ENCODE measurements around the gene BATF.

DNA sequence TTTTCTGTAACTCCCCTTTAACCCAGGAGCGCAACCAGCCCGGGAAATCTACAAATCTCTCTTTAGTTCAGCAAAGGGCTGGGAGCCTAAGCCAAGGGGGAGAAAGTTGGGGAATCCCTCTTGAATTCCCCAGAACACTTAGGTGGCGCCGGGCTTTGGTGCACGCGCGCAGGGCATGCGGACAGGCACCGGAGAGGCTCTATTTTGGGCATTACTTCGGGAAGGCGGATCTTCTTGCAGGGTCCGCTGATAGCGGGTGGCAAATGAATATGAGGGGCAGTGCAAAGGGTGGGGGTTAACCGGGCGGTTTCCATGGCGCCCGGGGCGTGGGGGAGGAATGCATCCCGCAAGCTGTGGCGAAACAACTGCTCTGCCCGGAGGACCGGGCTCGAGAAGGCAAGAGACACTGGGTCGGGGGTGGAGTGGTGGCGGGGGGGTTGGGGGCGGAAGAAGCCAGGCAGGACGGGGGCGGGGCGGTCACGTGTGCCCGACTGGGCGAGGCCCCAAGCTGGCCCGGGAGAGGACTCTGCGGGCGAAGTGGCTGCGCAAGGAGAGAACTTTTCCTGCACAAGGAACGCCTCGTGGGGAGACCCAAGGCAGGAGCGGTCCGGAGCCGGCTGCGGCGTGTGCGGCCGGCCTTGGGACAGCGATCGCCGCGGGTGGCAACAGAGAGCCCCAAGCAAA, 56.0 kb downstream of the BATF start, which contains the start of gene FLVCR2:
- TF ChIP-seq, protein P1, sequence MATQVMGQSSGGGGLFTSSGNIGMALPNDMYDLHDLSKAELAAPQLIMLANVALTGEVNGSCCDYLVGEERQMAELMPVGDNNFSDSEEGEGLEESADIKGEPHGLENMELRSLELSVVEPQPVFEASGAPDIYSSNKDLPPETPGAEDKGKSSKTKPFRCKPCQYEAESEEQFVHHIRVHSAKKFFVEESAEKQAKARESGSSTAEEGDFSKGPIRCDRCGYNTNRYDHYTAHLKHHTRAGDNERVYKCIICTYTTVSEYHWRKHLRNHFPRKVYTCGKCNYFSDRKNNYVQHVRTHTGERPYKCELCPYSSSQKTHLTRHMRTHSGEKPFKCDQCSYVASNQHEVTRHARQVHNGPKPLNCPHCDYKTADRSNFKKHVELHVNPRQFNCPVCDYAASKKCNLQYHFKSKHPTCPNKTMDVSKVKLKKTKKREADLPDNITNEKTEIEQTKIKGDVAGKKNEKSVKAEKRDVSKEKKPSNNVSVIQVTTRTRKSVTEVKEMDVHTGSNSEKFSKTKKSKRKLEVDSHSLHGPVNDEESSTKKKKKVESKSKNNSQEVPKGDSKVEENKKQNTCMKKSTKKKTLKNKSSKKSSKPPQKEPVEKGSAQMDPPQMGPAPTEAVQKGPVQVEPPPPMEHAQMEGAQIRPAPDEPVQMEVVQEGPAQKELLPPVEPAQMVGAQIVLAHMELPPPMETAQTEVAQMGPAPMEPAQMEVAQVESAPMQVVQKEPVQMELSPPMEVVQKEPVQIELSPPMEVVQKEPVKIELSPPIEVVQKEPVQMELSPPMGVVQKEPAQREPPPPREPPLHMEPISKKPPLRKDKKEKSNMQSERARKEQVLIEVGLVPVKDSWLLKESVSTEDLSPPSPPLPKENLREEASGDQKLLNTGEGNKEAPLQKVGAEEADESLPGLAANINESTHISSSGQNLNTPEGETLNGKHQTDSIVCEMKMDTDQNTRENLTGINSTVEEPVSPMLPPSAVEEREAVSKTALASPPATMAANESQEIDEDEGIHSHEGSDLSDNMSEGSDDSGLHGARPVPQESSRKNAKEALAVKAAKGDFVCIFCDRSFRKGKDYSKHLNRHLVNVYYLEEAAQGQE (IDR thresholded peaks at IDR 0.05; ENCODE audit: insufficient read depth in 1 of 2, low read depth in 2 of 2, low read length in 2 of 2), result no peak
- TF ChIP-seq SIN3A (IDR thresholded peaks at IDR 0.05; ENCODE audit: borderline replicate concordance, insufficient read depth, low read length), result no peak

All from PFSK-1 (cell line).